Neural progenitor cell (in vitro differentiated cells): Measurements from ENCODE around the gene PLIN3.

Source experiments
- EZH2 ChIP-seq: fragments of 200-600 bp; sonication (generic); IDR thresholded peaks from 2 replicates; pipeline ENCODE4 v1.6.1; 2017; ENCODE audit warnings: antibody characterized with exemption, mild to moderate bottlenecking, moderate library complexity
- TF ChIP-seq, protein P1 (sequence below): fragments of 200-600 bp; sonication (generic); IDR thresholded peaks from 2 replicates; pipeline ENCODE4 v1.5.1; 2017; ENCODE audit warnings: antibody characterized with exemption, mild to moderate bottlenecking

DNA sequence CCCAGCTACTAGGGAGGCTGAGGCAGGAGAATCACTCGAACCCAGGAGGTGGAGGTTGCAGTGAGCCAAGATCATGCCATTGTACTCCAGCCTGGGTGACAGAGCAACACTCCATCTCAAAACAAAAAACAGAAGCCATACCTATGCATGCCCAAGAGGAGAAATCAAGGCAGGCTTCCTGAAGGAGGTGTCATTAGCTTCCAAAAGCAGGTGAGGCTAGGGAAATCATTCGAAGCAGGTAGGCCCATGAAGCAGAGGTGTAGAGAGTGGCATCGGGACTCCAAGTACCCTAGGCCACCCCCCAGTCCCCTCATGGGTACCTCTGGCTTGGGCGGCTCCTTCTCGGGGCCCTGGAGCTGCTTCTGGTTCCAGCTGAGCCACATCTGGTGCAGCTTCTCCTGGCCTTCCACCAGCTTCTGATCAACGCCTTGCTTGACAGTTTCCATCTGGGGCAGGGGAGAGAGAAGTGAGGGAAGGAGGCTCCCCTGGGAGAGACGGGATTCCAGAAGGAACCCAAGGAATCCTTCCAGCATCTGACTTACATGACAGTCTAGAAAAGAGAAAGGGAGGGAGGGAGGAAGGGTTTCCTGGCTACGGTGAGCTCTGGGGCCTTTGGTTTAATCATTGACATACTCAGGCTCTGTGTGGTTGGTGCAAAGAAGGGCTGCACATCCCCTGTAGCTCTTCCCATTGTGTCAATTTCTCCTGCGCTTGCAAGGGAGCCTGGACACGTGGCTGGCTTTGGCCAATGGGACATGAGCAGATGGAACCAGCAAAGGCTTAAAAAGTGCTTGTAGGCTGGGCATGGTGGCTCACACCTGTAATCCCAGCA lies 22.9 kb downstream of the PLIN3 start:
- TF ChIP-seq, protein P1, sequence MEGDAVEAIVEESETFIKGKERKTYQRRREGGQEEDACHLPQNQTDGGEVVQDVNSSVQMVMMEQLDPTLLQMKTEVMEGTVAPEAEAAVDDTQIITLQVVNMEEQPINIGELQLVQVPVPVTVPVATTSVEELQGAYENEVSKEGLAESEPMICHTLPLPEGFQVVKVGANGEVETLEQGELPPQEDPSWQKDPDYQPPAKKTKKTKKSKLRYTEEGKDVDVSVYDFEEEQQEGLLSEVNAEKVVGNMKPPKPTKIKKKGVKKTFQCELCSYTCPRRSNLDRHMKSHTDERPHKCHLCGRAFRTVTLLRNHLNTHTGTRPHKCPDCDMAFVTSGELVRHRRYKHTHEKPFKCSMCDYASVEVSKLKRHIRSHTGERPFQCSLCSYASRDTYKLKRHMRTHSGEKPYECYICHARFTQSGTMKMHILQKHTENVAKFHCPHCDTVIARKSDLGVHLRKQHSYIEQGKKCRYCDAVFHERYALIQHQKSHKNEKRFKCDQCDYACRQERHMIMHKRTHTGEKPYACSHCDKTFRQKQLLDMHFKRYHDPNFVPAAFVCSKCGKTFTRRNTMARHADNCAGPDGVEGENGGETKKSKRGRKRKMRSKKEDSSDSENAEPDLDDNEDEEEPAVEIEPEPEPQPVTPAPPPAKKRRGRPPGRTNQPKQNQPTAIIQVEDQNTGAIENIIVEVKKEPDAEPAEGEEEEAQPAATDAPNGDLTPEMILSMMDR, result no peak
- TF ChIP-seq EZH2, result no peak
